CD4-positive, alpha-beta memory T cell (primary cell): ENCODE results near the gene CANT1. TPM values are rescaled to one million over a fixed set of nuclear protein-coding genes. Genes with fewer than 3 reads are reported as not detected.

Source experiments
- CTCF ChIA-PET: fragments of 350-600 bp; sonication (Branson Sonifier 250); formaldehyde crosslinking; loops from one replicate; lab custom pipeline; 2021; ENCODE audit warnings: inconsistent platforms; ENCODE audit not compliant: partially characterized antibody; lab: Charles Lee
- POLR2A ChIA-PET: fragments of 350-600 bp; sonication (Branson Sonifier 250); formaldehyde crosslinking; loops from one replicate; lab custom pipeline; 2021; ENCODE audit not compliant: partially characterized antibody; lab: Charles Lee
- DNase-seq, 5 donors: peaks; one replicate each; pipeline versions ENCODE4 v3.0.0 to v3.0.0-alpha.2; 2020 to 2022; ENCODE audit warnings: mixed read lengths in 1 of 5
- H3K27ac ChIP-seq: one replicate; pipeline ENCODE4 v1.7.0; 2013; ENCODE audit warnings: low read depth, low read length
- H3K27me3 ChIP-seq: 2 replicates; pipeline ENCODE4 v1.7.0; 2013; ENCODE audit warnings: mild to moderate bottlenecking, low read length, moderate library complexity; ENCODE audit not compliant: insufficient read depth
- H3K36me3 ChIP-seq: 2 replicates; pipeline ENCODE4 v1.7.0; 2013; ENCODE audit warnings: mild to moderate bottlenecking, low read length, moderate library complexity; ENCODE audit not compliant: insufficient read depth
- H3K4me1 ChIP-seq: 2 replicates; pipeline ENCODE4 v1.7.0; 2013; ENCODE audit warnings: mild to moderate bottlenecking, low read length, moderate library complexity; ENCODE audit not compliant: insufficient read depth
- H3K4me3 ChIP-seq, 2 donors: one replicate each; pipeline ENCODE4 v1.7.0; 2013; ENCODE audit warnings: low read length in 2 of 2, mild to moderate bottlenecking in 1 of 2
- H3K9me3 ChIP-seq, 2 donors: one replicate each; pipeline ENCODE4 v1.7.0; 2013; ENCODE audit warnings: low read length in 2 of 2, control low read depth in 1 of 2; ENCODE audit not compliant: control insufficient read depth in 1 of 2
- H3K27ac Mint-ChIP-seq, 7 donors: one replicate each; pipeline ENCODE4 v1.8.0; 2020 to 2021; ENCODE audit warnings: mixed read lengths in 7 of 7, mild to moderate bottlenecking in 6 of 7, inconsistent platforms in 3 of 7, moderate library complexity in 3 of 7
- H3K27me3 Mint-ChIP-seq, 2 donors: one replicate each; pipeline ENCODE4 v1.8.0; 2020 to 2021; ENCODE audit warnings: mixed read lengths in 2 of 2
- H3K36me3 Mint-ChIP-seq, 2 donors: one replicate each; pipeline ENCODE4 v1.8.0; 2020 to 2021; ENCODE audit warnings: mixed read lengths in 2 of 2, inconsistent platforms in 1 of 2, mild to moderate bottlenecking in 1 of 2
- H3K4me1 Mint-ChIP-seq, 4 donors: one replicate each; pipeline ENCODE4 v1.8.0; 2020 to 2021; ENCODE audit warnings: mixed read lengths in 4 of 4, mild to moderate bottlenecking in 1 of 4
- H3K4me3 Mint-ChIP-seq, 8 donors: one replicate each; pipeline ENCODE4 v1.8.0; 2020 to 2021; ENCODE audit warnings: mixed read lengths in 8 of 8, mild to moderate bottlenecking in 7 of 8, moderate library complexity in 6 of 8, inconsistent platforms in 3 of 8
- H3K9me3 Mint-ChIP-seq, 8 donors: one replicate each; pipeline ENCODE4 v1.8.0; 2020 to 2021; ENCODE audit warnings: mixed read lengths in 8 of 8, mild to moderate bottlenecking in 5 of 8, inconsistent platforms in 3 of 8, moderate library complexity in 1 of 8
- intact Hi-C: fragments of 100-400 bp; cut with micrococcal nuclease; formaldehyde crosslinking; loops from one replicate; pipeline ENCODE4 v1.15.1; 2023
- polyA plus RNA-seq, 2 donors: library from polyadenylated mRNA; unstranded; fragments of 300-500 nt; fragmentation: Illumina TruSeq; gene quantifications; one replicate each; pipeline ENCODE4 v1.2.3, GENCODE V29; 2021
- total RNA-seq, 2 experiments: library from RNA; stranded (reverse); gene quantifications; one replicate each; pipeline ENCODE4 v1.2.3, GENCODE V29; 2021

CANT1 gene
- total and polyA plus RNA-seq, 4 experiments from 2014 or later: 7.2 to 59.4 (median 34.2) TPM

DNA sequence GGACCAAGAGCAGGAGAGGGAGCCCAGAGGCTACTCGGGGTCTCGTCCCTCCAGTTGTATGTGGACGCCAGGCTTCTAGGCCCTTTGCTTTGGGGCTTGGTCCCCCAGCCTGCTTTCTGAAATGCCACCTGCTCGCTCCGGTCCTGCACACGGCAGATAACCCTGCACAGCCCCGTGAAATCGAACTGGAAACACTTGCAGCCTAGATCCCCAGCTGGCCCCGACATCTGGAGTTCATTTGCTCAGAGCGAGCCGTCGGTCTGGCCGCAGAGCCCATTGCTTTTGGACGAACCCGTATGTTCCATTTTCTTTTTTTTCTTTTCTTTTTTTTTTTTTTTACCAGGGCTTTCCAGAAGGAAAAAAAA is 37.3 kb upstream of the CANT1 start:
- no peak overlapping the region for H3K27ac Mint-ChIP-seq
- peaks cover 0 to 11% (median 6%) of the 10 kb centered on the region in 4 donors for H3K4me1 Mint-ChIP-seq
- H3K27me3 Mint-ChIP-seq: peaks cover 19 to 20% of the 10 kb centered on the region in 2 donors
- Histone ChIP-seq H3K36me3 (no peaks in the 10 kb centered on the region), H3K27me3 (no peaks in the 10 kb centered on the region), H3K4me3 (no peak overlapping the region), H3K27ac (no peak overlapping the region), H3K9me3 (no peaks in the 10 kb centered on the region), H3K4me1 (no peaks in the 10 kb centered on the region)
- POLR2A ChIA-PET: no interaction called here
- no peak for DNase-seq
- H3K9me3 Mint-ChIP-seq: no peaks in the 10 kb centered on the region
- H3K4me3 Mint-ChIP-seq: no peak overlapping the region
- CTCF ChIA-PET: no interaction called here
- intact Hi-C loops: loop anchor here (1.0 to 2.0 kb wide), 2 partner anchors 36 to 346 kb away; no protein-coding TSS in a partner anchor
- H3K36me3 Mint-ChIP-seq: no peaks in the 10 kb centered on the region

DNA sequence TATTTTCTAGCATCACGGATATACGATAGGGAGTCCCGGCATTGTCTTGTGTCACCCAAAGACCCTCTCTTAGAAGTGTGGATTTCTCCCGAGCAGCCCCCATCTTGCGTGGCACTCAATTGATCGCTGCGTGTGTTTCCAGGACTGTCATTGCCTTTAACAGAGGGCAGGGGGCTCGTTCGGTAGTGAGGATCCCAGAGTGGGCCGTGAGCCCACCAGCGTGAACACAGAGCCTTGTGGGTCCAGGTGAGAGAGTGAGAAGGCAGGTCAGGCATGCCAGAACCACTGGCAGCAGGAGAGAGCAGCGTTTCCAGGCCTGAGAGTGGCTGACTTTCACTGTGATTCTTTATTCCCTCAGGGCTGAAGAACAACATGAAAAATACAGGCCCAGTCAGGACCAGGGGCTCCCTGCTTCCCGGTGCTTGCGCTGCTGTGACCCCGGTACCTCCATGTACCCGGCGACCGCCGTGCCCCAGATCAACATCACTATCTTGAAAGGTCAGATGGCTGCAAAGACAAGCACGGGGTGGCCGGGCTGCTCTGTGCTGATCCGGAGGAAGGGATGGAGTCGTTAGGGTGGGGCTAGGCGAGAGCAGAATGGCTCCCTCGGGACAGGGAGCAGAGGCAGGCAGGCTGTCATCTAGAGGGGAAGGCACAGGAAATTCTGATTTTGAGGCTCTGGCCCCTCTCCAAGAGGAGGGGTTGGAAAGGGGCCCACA is 36.8 kb upstream of the CANT1 start:
- peak overlapping the region in 1 of 7 donors; percentile 43 for H3K27ac Mint-ChIP-seq
- H3K4me1 Mint-ChIP-seq: peaks cover 0 to 11% (median 6%) of the 10 kb centered on the region in 4 donors
- intact Hi-C loops: loop anchor here (1.0 to 2.0 kb wide), 2 partner anchors 36 to 347 kb away; no protein-coding TSS in a partner anchor
- H3K27me3 Mint-ChIP-seq: peaks cover 19 to 20% of the 10 kb centered on the region in 2 donors
- POLR2A ChIA-PET: no interaction called here
- DNase-seq: no peak
- Histone ChIP-seq H3K4me1 (no peaks in the 10 kb centered on the region), H3K4me3 (no peak overlapping the region), H3K9me3 (no peaks in the 10 kb centered on the region), H3K27me3 (no peaks in the 10 kb centered on the region), H3K36me3 (no peaks in the 10 kb centered on the region), H3K27ac (no peak overlapping the region)
- H3K36me3 Mint-ChIP-seq: no peaks in the 10 kb centered on the region
- CTCF ChIA-PET: interaction anchor here (0.9 to 2.7 kb wide), 8 partner anchors 9 to 346 kb away, joined by 3 to 20 read pairs (median 6); no protein-coding TSS in a partner anchor
- no peaks in the 10 kb centered on the region for H3K9me3 Mint-ChIP-seq
- no peak overlapping the region for H3K4me3 Mint-ChIP-seq

DNA sequence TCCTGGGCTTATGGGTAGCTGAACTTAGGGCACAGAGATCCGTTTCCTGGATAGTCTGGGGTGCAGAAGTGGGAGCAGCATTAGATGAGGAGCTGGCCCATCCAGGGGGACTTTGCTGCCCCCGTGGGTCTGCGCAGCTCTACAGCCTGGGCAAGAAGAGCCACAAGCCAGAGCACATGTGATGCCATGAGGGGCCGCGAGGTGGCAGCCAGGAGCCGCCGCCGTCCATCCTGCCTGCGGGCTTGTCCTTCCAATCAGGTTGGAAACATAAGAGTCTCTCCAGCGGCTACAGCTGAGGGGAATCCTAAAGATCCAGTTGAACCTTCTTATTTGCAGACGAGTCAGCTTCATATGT is 36.3 kb upstream of the CANT1 start:
- Mint-ChIP-seq H3K4me1 (peaks cover 0 to 11% (median 6%) of the 10 kb centered on the region in 4 donors), H3K36me3 (no peaks in the 10 kb centered on the region), H3K27ac (peak overlapping the region in 1 of 7 donors; percentile 65), H3K27me3 (peaks cover 19 to 20% of the 10 kb centered on the region in 2 donors), H3K9me3 (no peaks in the 10 kb centered on the region), H3K4me3 (peak overlapping the region in 1 of 8 donors; percentile 21)
- peak; percentile 48 to 59 (median 53) for DNase-seq
- ChIA-PET CTCF (interaction anchor here (0.9 to 2.7 kb wide), 8 partner anchors 9 to 347 kb away, joined by 3 to 20 read pairs (median 6); no protein-coding TSS in a partner anchor), POLR2A (no interaction called here)
- Histone ChIP-seq H3K27ac (no peak overlapping the region), H3K9me3 (no peaks in the 10 kb centered on the region), H3K36me3 (no peaks in the 10 kb centered on the region), H3K4me3 (no peak overlapping the region), H3K4me1 (no peaks in the 10 kb centered on the region), H3K27me3 (no peaks in the 10 kb centered on the region)
- intact Hi-C loops: loop anchor here (1.0 to 2.0 kb wide), 2 partner anchors 37 to 347 kb away; no protein-coding TSS in a partner anchor

DNA sequence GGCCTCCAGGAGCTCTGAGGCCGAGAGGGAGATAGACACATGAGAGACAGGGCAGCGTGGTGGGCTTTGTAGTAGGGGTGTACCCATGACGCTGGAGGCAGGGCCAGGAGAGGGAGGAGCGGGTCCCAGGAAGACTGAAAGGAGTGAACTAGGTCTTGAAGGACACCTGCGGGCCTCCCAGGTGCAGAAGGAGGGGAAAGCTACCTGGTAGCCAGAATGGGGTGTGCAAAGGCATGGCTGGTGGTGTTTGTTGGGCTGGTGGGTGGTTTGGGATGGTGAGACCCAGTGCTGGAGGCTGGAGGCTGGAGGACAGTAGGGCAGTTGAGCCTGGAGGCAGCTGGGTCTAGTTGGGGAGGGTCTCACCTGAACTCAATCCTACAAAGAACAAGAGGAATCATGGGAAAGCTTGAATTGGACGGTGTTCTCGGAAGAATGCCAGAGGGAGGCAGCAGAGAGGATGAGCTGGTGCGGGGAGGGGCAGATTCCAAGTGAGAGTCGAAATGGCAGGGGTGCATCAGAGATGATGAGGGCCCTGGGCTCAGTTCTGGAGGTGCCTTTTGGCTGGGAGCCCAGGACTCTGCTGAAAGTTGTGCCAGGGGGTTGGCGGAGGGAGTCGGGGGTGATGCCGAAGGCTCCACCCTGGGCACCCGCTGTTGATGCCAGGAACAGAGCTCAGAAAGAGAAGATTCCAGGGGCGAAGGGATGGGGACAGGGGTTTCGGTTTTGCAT is 35.6 kb upstream of the CANT1 start:
- H3K9me3 Mint-ChIP-seq: no peaks in the 10 kb centered on the region
- H3K36me3 Mint-ChIP-seq: no peaks in the 10 kb centered on the region
- intact Hi-C loops: no loop called here
- H3K4me3 Mint-ChIP-seq: no peak overlapping the region
- no peaks in the 10 kb centered on the region for H3K27me3 ChIP-seq
- DNase-seq: no peak
- H3K27ac ChIP-seq: no peak overlapping the region
- no peaks in the 10 kb centered on the region for H3K4me1 ChIP-seq
- ChIA-PET CTCF (interaction anchor here (0.9 to 2.7 kb wide), 12 partner anchors 8 to 348 kb away, joined by 3 to 20 read pairs (median 4); no protein-coding TSS in a partner anchor), POLR2A (no interaction called here)
- no peaks in the 10 kb centered on the region for H3K36me3 ChIP-seq
- no peak overlapping the region for H3K4me3 ChIP-seq
- H3K4me1 Mint-ChIP-seq: peaks cover 0 to 11% (median 6%) of the 10 kb centered on the region in 4 donors
- peak overlapping the region in 3 of 7 donors; percentile 31 to 76 (median 65) for H3K27ac Mint-ChIP-seq
- H3K27me3 Mint-ChIP-seq: peaks cover 19 to 20% of the 10 kb centered on the region in 2 donors
- H3K9me3 ChIP-seq: no peaks in the 10 kb centered on the region

DNA sequence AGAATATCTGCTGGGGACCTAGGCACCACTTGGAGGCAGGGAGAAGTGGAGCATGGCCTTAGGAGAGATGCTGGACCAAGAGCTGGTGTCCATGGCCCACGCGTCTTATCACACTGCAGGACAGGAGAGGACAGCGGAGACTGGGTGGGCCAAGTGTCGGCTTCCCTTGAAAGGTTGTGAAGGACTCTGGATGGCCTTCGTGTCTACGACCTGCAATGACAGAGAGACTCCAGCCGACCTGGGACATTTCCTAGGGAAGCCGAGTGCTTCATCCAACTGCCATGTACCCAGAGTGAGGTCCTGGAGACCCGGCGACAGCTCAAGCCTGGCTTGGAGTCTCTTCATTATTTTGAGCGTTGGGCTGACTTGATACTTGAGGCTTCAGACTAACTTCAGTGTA is 34.9 kb upstream of the CANT1 start:
- Mint-ChIP-seq H3K27me3 (peaks cover 17 to 19% of the 10 kb centered on the region in 2 donors), H3K27ac (no peak overlapping the region), H3K9me3 (no peaks in the 10 kb centered on the region), H3K4me1 (peaks cover 0 to 11% (median 6%) of the 10 kb centered on the region in 4 donors), H3K36me3 (no peaks in the 10 kb centered on the region), H3K4me3 (no peak overlapping the region)
- H3K36me3 ChIP-seq: no peaks in the 10 kb centered on the region
- CTCF ChIA-PET: interaction anchor here (0.8 to 2.7 kb wide), 8 partner anchors 8 to 348 kb away, joined by 3 to 20 read pairs (median 4); no protein-coding TSS in a partner anchor
- no peak for DNase-seq
- H3K4me3 ChIP-seq: no peak overlapping the region
- POLR2A ChIA-PET: no interaction called here
- H3K27me3 ChIP-seq: no peaks in the 10 kb centered on the region
- intact Hi-C loops: no loop called here
- no peak overlapping the region for H3K27ac ChIP-seq
- H3K9me3 ChIP-seq: no peaks in the 10 kb centered on the region
- H3K4me1 ChIP-seq: no peaks in the 10 kb centered on the region

DNA sequence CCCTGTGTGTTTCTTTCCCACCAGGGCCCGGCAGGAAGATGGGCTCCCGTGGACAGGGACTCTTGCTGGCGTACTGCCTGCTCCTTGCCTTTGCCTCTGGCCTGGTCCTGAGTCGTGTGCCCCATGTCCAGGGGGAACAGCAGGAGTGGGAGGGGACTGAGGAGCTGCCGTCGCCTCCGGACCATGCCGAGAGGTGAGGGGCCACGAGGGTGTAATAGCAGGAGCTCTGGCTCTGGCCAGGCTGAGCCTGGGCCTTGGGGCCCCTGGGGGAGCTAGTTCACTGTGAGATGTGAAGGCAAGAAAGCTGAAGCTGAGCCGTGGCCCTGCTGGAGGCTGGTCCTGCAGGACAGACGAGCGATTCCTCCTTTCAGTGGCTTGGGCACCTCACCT is 34.4 kb upstream of the CANT1 start:
- no peak overlapping the region for H3K4me3 Mint-ChIP-seq
- intact Hi-C loops: no loop called here
- H3K27ac Mint-ChIP-seq: no peak overlapping the region
- ChIA-PET POLR2A (no interaction called here), CTCF (interaction anchor here (0.8 to 2.7 kb wide), 7 partner anchors 7 to 349 kb away, joined by 3 to 20 read pairs (median 4); no protein-coding TSS in a partner anchor)
- Histone ChIP-seq H3K4me3 (no peak overlapping the region), H3K27me3 (no peaks in the 10 kb centered on the region), H3K27ac (no peak overlapping the region), H3K9me3 (no peaks in the 10 kb centered on the region), H3K36me3 (no peaks in the 10 kb centered on the region), H3K4me1 (no peaks in the 10 kb centered on the region)
- peaks cover 0 to 11% (median 6%) of the 10 kb centered on the region in 4 donors for H3K4me1 Mint-ChIP-seq
- peaks cover 16 to 19% of the 10 kb centered on the region in 2 donors for H3K27me3 Mint-ChIP-seq
- no peaks in the 10 kb centered on the region for H3K36me3 Mint-ChIP-seq
- DNase-seq: no peak
- H3K9me3 Mint-ChIP-seq: no peaks in the 10 kb centered on the region
